DMS53 (cell line): ENCODE results near the gene PPFIA4.

Experiments
- DNase-seq: peaks from one replicate; lab custom pipeline; 2025; lab: John Stamatoyannopoulos, UW

The PPFIA4 gene

DNA sequence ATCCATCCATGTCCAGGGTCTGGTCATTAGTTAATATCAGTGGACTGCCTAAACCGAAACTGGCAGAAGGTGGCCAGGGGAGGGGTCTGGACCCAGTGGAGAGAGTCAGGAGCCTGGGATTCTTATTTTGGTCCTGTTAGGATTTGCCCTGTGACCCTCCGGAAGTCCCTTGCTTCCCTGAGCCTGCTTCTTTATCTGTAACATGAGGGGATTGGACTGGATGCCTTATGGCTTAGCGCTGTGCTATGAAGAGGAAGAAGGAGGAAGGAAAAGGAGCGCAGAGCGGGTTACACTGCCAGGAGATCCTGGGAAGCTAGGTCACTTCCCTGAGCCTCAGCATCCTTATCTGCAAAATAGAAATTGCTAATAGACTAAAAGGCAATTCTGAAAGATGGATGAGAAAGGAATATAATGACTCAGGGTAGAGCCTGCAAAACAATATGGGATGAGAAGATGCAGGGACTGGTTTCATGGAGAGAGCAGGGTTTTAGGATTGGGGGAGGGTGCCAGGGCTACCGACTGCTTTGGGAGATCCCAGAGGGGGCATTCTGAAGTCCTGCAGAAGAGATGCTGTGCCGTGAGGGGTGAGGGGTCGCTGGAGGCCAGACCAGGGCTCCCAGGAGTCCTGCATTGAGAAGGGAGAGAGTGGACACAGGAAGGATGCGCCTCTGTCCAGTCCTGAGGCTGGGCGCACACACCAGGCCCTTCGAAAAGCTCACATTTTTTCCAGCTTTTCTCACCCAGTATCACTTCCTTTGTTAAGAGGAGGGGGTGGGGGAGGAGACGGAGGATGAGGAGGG is 100.8 kb downstream of the PPFIA4 start:
- peak; percentile 42 for DNase-seq

DNA sequence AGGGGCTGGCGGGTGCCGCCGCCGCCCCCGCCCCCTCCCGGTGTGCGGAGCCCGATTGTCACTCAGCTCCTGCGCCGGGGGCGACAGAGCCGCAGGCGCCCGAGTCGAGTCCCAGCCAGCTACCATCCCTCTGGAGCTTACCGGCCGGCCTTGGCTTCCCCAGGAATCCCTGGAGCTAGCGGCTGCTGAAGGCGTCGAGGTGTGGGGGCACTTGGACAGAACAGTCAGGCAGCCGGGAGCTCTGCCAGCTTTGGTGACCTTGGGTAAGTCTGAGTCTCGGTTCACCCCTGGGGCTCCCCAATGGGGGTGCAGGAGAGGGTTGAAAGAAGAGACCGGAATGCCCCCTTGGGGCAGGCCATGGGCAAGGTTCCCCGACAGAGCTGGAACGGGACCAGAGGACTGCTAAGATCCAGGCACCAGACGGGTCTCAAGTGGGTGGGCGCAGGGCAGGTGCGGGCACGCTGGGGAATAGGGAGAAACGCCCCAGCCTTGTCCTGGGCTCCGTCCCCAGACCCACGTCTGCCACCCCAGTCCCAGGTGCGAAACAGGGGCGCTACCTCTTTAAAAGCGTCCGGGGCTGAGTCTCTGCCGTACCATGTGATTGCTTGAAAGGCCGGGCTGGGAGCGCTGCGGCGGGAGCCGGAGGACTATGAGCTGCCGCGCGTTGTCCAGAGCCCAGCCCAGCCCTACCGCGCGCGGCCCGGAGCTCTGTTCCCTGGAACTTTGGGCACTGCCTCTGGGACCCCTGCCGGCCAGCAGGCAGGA is 101.6 kb downstream of the PPFIA4 start, which contains the start of gene ADORA1:
Gene ADORA1, plus strand, starts transcription at position 61 of the 765 bp plus-strand sequence. CDS start 1,116 bp downstream, outside the sequence.
- DNase-seq: peak; percentile 69

DNA sequence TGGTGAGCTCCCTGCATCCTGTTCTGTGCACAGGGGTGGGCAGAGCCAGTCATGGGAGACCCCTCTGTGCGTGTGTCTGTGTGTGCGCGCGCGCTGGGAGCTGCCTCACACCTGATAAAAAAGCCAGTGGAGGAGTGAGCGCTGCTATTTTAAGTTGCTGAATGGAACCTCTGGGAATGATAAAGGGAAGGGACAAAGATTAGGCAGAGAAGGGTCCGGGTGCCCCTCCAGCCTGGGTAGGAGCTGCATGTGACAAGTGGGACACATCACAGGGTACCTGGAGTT is 102.1 kb downstream of the PPFIA4 start:
- no peak for DNase-seq
